Measurements from ENCODE around the gene SGK1. TPM values are rescaled to one million over a fixed set of nuclear protein-coding genes. Genes with fewer than 3 reads are reported as not detected.

The SGK1 gene
- total and polyA plus RNA-seq, 2 donors (not counting 1 experiment from before 2014, with no cell fraction given): 37.3 to 57.8 TPM

GRCh38 chr6:134340179-134340975 is 22.5 kb upstream of the SGK1 start:
- intact Hi-C loops (cut with micrococcal nuclease): no loop called here
- Mint-ChIP-seq H3K4me1 (peaks cover 10% of the 10 kb centered on the region), H3K27ac (no peak overlapping the region), H3K27me3 (no peaks in the 10 kb centered on the region), H3K4me3 (no peak overlapping the region), H3K9me3 (ENCODE audit: insufficient read depth) (no peaks in the 10 kb centered on the region)
- WGBS (ENCODE audit: insufficient coverage): no CpG with 5 or more reads among the region's 6 CpGs
- no peak overlapping the region for H3K4me3 ChIP-seq (ENCODE audit: control extremely low read depth in 1 of 5, extremely low read depth in 1 of 5, insufficient read depth in 1 of 5, low read depth in 2 of 5, low read length in 4 of 5)
- no peak overlapping the region for H3K4me2 ChIP-seq (replicated peaks; ENCODE audit: low read depth, low read length, poor library complexity, severe bottlenecking)
- H3K27me3 ChIP-seq (replicated peaks in 1 of 4; ENCODE audit: control extremely low read depth in 1 of 4, control insufficient read depth in 3 of 4, insufficient read depth in 4 of 4, low read length in 3 of 4): no peaks in the 10 kb centered on the region
- ChIA-PET POLR2A (no interaction called here), CTCF (no interaction called here)
- H3K36me3 ChIP-seq (replicated peaks in 1 of 2; ENCODE audit: control extremely low read depth in 1 of 2, control insufficient read depth in 1 of 2, extremely low read depth in 1 of 2, insufficient read depth in 2 of 2, low read length in 1 of 2): no peaks in the 10 kb centered on the region
- H3K4me1 ChIP-seq (ENCODE audit: control insufficient read depth in 2 of 2, insufficient read depth in 2 of 2, low read length in 2 of 2): peaks cover 12 to 13% of the 10 kb centered on the region in 2 donors
- H2AFZ ChIP-seq (ENCODE audit: insufficient read depth, low read depth, low read length, poor library complexity, severe bottlenecking): no peak overlapping the region
- no peaks in the 10 kb centered on the region for H4K20me1 ChIP-seq (ENCODE audit: control insufficient read depth, insufficient read depth, low read length, poor library complexity, severe bottlenecking)
- TF ChIP-seq CTCF (IDR thresholded peaks at IDR 0.05) (no peak), EZH2 (IDR thresholded peaks at IDR 0.05; ENCODE audit: borderline replicate concordance, insufficient read depth, low read depth, low read length, poor library complexity, severe bottlenecking) (no peak)
- no peaks in the 10 kb centered on the region for H3K9me3 ChIP-seq (ENCODE audit: control extremely low read depth in 1 of 3, control insufficient read depth in 2 of 3, insufficient read depth in 1 of 3, low read length in 2 of 3)
- DNase-seq (no peak), ATAC-seq (ENCODE audit: low read depth) (no peak)
- no peaks in the 10 kb centered on the region for H3K79me2 ChIP-seq (ENCODE audit: control insufficient read depth, insufficient read depth, low read length)
- no peak overlapping the region for H3K27ac ChIP-seq (ENCODE audit: low read length in 2 of 2)
- H3K9ac ChIP-seq (ENCODE audit: low read length): no peak overlapping the region

- ATAC-seq (ENCODE audit: low read depth) (no peak), DNase-seq (no peak)
- no peaks in the 10 kb centered on the region for H3K36me3 ChIP-seq (replicated peaks in 1 of 2; ENCODE audit: control extremely low read depth in 1 of 2, control insufficient read depth in 1 of 2, extremely low read depth in 1 of 2, insufficient read depth in 2 of 2, low read length in 1 of 2)
- H3K79me2 ChIP-seq (ENCODE audit: control insufficient read depth, insufficient read depth, low read length): no peaks in the 10 kb centered on the region
- no peak overlapping the region for H3K4me3 ChIP-seq (ENCODE audit: control extremely low read depth in 1 of 5, extremely low read depth in 1 of 5, insufficient read depth in 1 of 5, low read depth in 2 of 5, low read length in 4 of 5)
- H3K4me1 ChIP-seq (ENCODE audit: control insufficient read depth in 2 of 2, insufficient read depth in 2 of 2, low read length in 2 of 2): peaks cover 12 to 13% of the 10 kb centered on the region in 2 donors
- TF ChIP-seq CTCF (IDR thresholded peaks at IDR 0.05) (no peak), EZH2 (IDR thresholded peaks at IDR 0.05; ENCODE audit: borderline replicate concordance, insufficient read depth, low read depth, low read length, poor library complexity, severe bottlenecking) (no peak)
- CTCF ChIA-PET: no interaction called here
- H3K4me1 Mint-ChIP-seq: peaks cover 10% of the 10 kb centered on the region
- no peaks in the 10 kb centered on the region for H3K9me3 Mint-ChIP-seq (ENCODE audit: insufficient read depth)
- H3K4me3 Mint-ChIP-seq: no peak overlapping the region
- intact Hi-C loops (cut with micrococcal nuclease): loop anchor here (10.0 kb wide), 1 partner anchor 96 kb away; no protein-coding TSS in a partner anchor
- no peaks in the 10 kb centered on the region for H3K9me3 ChIP-seq (ENCODE audit: control extremely low read depth in 1 of 3, control insufficient read depth in 2 of 3, insufficient read depth in 1 of 3, low read length in 2 of 3)
- no peak overlapping the region for H3K27ac Mint-ChIP-seq
- no peak overlapping the region for H3K27ac ChIP-seq (ENCODE audit: low read length in 2 of 2)
- no peak overlapping the region for H3K9ac ChIP-seq (ENCODE audit: low read length)
- POLR2A ChIA-PET: no interaction called here
- no peaks in the 10 kb centered on the region for H3K27me3 Mint-ChIP-seq
- H2AFZ ChIP-seq (ENCODE audit: insufficient read depth, low read depth, low read length, poor library complexity, severe bottlenecking): no peak overlapping the region
- no peaks in the 10 kb centered on the region for H3K27me3 ChIP-seq (replicated peaks in 1 of 4; ENCODE audit: control extremely low read depth in 1 of 4, control insufficient read depth in 3 of 4, insufficient read depth in 4 of 4, low read length in 3 of 4)
- H4K20me1 ChIP-seq (ENCODE audit: control insufficient read depth, insufficient read depth, low read length, poor library complexity, severe bottlenecking): no peaks in the 10 kb centered on the region
- H3K4me2 ChIP-seq (replicated peaks; ENCODE audit: low read depth, low read length, poor library complexity, severe bottlenecking): no peak overlapping the region
Measured at GRCh38 chr6:134339216-134339615, 21.3 kb upstream of the SGK1 start.
